H1 (cell line): ENCODE measurements around the gene GUCY2F. TPM values are rescaled to one million over a fixed set of nuclear protein-coding genes. Genes with fewer than 3 reads are reported as not detected.

Experiments used
- CTCF ChIA-PET: fragments of 300-600 bp; sonication (Branson Sonifier 250); formaldehyde crosslinking; loops from one replicate; lab custom pipeline; 2021; ENCODE audit not compliant: partially characterized antibody; lab: Charles Lee
- POLR2A ChIA-PET: fragments of 300-600 bp; sonication (Branson Sonifier 250); formaldehyde crosslinking; loops from one replicate; lab custom pipeline; 2021; ENCODE audit warnings: inconsistent platforms; ENCODE audit not compliant: partially characterized antibody; lab: Charles Lee
- DNase-seq, 2 experiments: peaks; one replicate each; pipeline versions ENCODE4 v3.0.0 to v3.0.0-alpha.2; 2010 to 2022; ENCODE audit warnings: low spot score in 2 of 2, low read depth in 1 of 2, mixed read lengths in 1 of 2
- FAIRE-seq: peaks from 2 replicates; lab custom pipeline; 2011; peaks lifted over from hg19 to GRCh38; lab: Jason Lieb, UNC
- H2AFZ ChIP-seq: 2 replicates; pipeline ENCODE4 v1.8.1; 2012; ENCODE audit warnings: low read length, inconsistent platforms
- H2AK5ac ChIP-seq: 2 replicates; pipeline ENCODE4 v1.6.1; 2013; ENCODE audit warnings: low read depth, low read length
- H2BK120ac ChIP-seq: replicated peaks from 2 replicates; pipeline ENCODE3; 2013; ENCODE audit warnings: low read depth, low read length, inconsistent platforms
- H2BK12ac ChIP-seq: 2 replicates; pipeline ENCODE4 v1.6.1; 2013; ENCODE audit warnings: low read depth, low read length
- H2BK15ac ChIP-seq: 2 replicates; pipeline ENCODE4 v1.6.1; 2013; ENCODE audit warnings: low read length
- H2BK20ac ChIP-seq: 2 replicates; pipeline ENCODE4 v1.6.1; 2013; ENCODE audit warnings: low read length
- H2BK5ac ChIP-seq: 2 replicates; pipeline ENCODE4 v1.6.1; 2013; ENCODE audit warnings: low read depth, low read length
- H3K14ac ChIP-seq: 2 replicates; pipeline ENCODE4 v1.6.1; 2013; ENCODE audit warnings: inconsistent platforms; ENCODE audit not compliant: insufficient read length
- H3K18ac ChIP-seq: 2 replicates; pipeline ENCODE4 v1.6.1; 2013; ENCODE audit warnings: low read length; ENCODE audit errors: extremely low read depth
- H3K23ac ChIP-seq: 2 replicates; pipeline ENCODE4 v1.6.1; 2013; ENCODE audit warnings: inconsistent platforms; ENCODE audit not compliant: insufficient read length
- H3K23me2 ChIP-seq: 2 replicates; pipeline ENCODE4 v1.6.1; 2013; ENCODE audit warnings: low read depth, low read length
- H3K27ac ChIP-seq: 2 replicates; pipeline ENCODE4 v1.6.1; 2011; ENCODE audit warnings: low read depth, low read length, inconsistent platforms
- H3K27me3 ChIP-seq, 4 experiments: replicated peaks in 1 of 4; 1 replicate in 1 of 4; 2 replicates in 3 of 4; pipeline versions ENCODE4 v1.6.1 to v1.8.1; 2011 to 2013; ENCODE audit warnings: low read length in 3 of 4, mild to moderate bottlenecking in 3 of 4, inconsistent platforms in 2 of 4, mixed read lengths in 2 of 4, moderate library complexity in 1 of 4; ENCODE audit not compliant: control insufficient read depth in 3 of 4, insufficient read depth in 3 of 4; ENCODE audit errors: extremely low read depth in 1 of 4
- H3K36me3 ChIP-seq, 4 experiments: 2 replicates each; pipeline versions ENCODE4 v1.6.1 to v1.8.1; 2011 to 2013; ENCODE audit warnings: mild to moderate bottlenecking in 4 of 4, low read length in 3 of 4, moderate library complexity in 2 of 4, control low read depth in 1 of 4, inconsistent platforms in 1 of 4; ENCODE audit not compliant: insufficient read depth in 4 of 4, control insufficient read depth in 2 of 4
- H3K4ac ChIP-seq: replicated peaks from 2 replicates; pipeline ENCODE3; 2013; ENCODE audit warnings: low read length, low read depth, mixed read lengths, inconsistent platforms; ENCODE audit not compliant: insufficient read length
- H3K4me1 ChIP-seq, 4 experiments: replicated peaks in 1 of 4; 1 replicate in 1 of 4; 2 replicates in 3 of 4; pipeline versions ENCODE4 v1.6.1 to v1.8.1; 2011 to 2013; ENCODE audit warnings: low read length in 3 of 4, inconsistent platforms in 2 of 4, mixed read lengths in 1 of 4; ENCODE audit not compliant: insufficient read depth in 4 of 4, control insufficient read depth in 3 of 4
- H3K4me2 ChIP-seq, 2 experiments: 2 replicates each; pipeline versions ENCODE4 v1.6.1 to v1.8.1; 2011 to 2013; ENCODE audit warnings: low read depth in 2 of 2, low read length in 2 of 2, control low read depth in 1 of 2, inconsistent platforms in 1 of 2, mild to moderate bottlenecking in 1 of 2; ENCODE audit not compliant: insufficient read depth in 1 of 2
- H3K4me3 ChIP-seq, 4 experiments: fragments of 200-600, 300-600 bp in 1 of 4; sonication (generic), shearing (Covaris generic), sonication (Bioruptor Twin) in 1 of 4; 2 replicates each; pipeline versions ENCODE4 v1.5.1 to v1.8.1; 2011 to 2016; ENCODE audit warnings: low read length in 4 of 4, low read depth in 3 of 4, control low read depth in 2 of 4, inconsistent platforms in 2 of 4, mild to moderate bottlenecking in 2 of 4, mixed read lengths in 1 of 4, moderate library complexity in 1 of 4; ENCODE audit not compliant: insufficient read depth in 2 of 4; ENCODE audit errors: extremely low read depth in 1 of 4
- H3K56ac ChIP-seq: replicated peaks from 2 replicates; pipeline ENCODE3; 2013; ENCODE audit warnings: low read depth, mild to moderate bottlenecking, mixed read lengths, low read length, inconsistent platforms; ENCODE audit not compliant: insufficient read length
- H3K79me1 ChIP-seq: 2 replicates; pipeline ENCODE4 v1.6.1; 2013; ENCODE audit warnings: low read depth, low read length, control low read depth
- H3K79me2 ChIP-seq, 2 experiments: 2 replicates each; pipeline versions ENCODE4 v1.6.1 to v1.8.1; 2012 to 2013; ENCODE audit warnings: low read length in 2 of 2, mild to moderate bottlenecking in 2 of 2, inconsistent platforms in 1 of 2; ENCODE audit not compliant: insufficient read depth in 2 of 2, control insufficient read depth in 1 of 2
- H3K9ac ChIP-seq, 4 experiments: replicated peaks in 1 of 4; 1 replicate in 1 of 4; 2 replicates in 3 of 4; pipeline versions ENCODE4 v1.6.1 to v1.8.1; 2011 to 2013; ENCODE audit warnings: low read depth in 3 of 4, low read length in 3 of 4, control low read depth in 2 of 4, mild to moderate bottlenecking in 2 of 4, moderate library complexity in 2 of 4, inconsistent platforms in 1 of 4; ENCODE audit errors: extremely low read depth in 1 of 4
- H3K9me3 ChIP-seq, 2 experiments: 2 replicates each; pipeline versions ENCODE4 v1.6.1 to v1.8.1; 2012 to 2013; ENCODE audit warnings: mild to moderate bottlenecking in 2 of 2, moderate library complexity in 2 of 2, control low read depth in 1 of 2, inconsistent platforms in 1 of 2, low read depth in 1 of 2, low read length in 1 of 2, mixed read lengths in 1 of 2; ENCODE audit not compliant: insufficient read depth in 2 of 2
- H4K20me1 ChIP-seq, 2 experiments: replicated peaks in 1 of 2; 2 replicates each; pipeline versions ENCODE3 to v1.8.1; 2011 to 2013; ENCODE audit warnings: inconsistent platforms in 2 of 2, low read length in 2 of 2, mild to moderate bottlenecking in 1 of 2; ENCODE audit not compliant: insufficient read depth in 2 of 2, control insufficient read depth in 1 of 2
- H4K5ac ChIP-seq: 2 replicates; pipeline ENCODE4 v1.6.1; 2013; ENCODE audit warnings: low read length, low read depth, mixed read lengths, inconsistent platforms; ENCODE audit not compliant: insufficient read length
- H4K8ac ChIP-seq: 2 replicates; pipeline ENCODE4 v1.8.0; 2013; ENCODE audit warnings: mild to moderate bottlenecking, moderate library complexity, low read length, inconsistent platforms; ENCODE audit not compliant: insufficient read depth; ENCODE audit errors: extremely low read depth
- H4K91ac ChIP-seq: replicated peaks from 2 replicates; pipeline ENCODE3; 2013; ENCODE audit warnings: low read length, mixed read lengths, inconsistent platforms; ENCODE audit not compliant: insufficient read length
- CBX5 ChIP-seq: fragments of 300-800, 300-1000 bp; sonication (generic); IDR thresholded peaks from 2 replicates; pipeline ENCODE4 v1.7.1; 2016; ENCODE audit warnings: antibody characterized with exemption, low read length, low read depth
- JUND ChIP-seq: IDR thresholded peaks from 2 replicates; pipeline ENCODE4 v1.6.1; 2011; ENCODE audit warnings: mild to moderate bottlenecking, improper control_type of control experiment, low read length
- POLR2AphosphoS5 ChIP-seq: IDR thresholded peaks from 2 replicates; pipeline ENCODE4 v1.6.1; 2011; ENCODE audit warnings: low read depth, low read length
- SIN3A ChIP-seq, 2 experiments: IDR thresholded peaks in 1 of 2; conservative IDR thresholded peaks in 1 of 2; 2 replicates each; pipeline ENCODE4 v1.6.1; 2011 to 2012; ENCODE audit warnings: low read length in 2 of 2, improper control_type of control experiment in 1 of 2, low read depth in 1 of 2, mild to moderate bottlenecking in 1 of 2
- SP4 ChIP-seq: IDR thresholded peaks from 2 replicates; pipeline ENCODE4 v1.6.1; 2012; ENCODE audit warnings: low read length, inconsistent platforms
- TEAD4 ChIP-seq: IDR thresholded peaks from 2 replicates; pipeline ENCODE4 v1.6.1; 2012; ENCODE audit warnings: low read depth, low read length, inconsistent platforms, mixed read lengths
- WGBS, 2 experiments: shearing (Covaris generic) in 1 of 2; methylation state at CpG; one replicate each; pipeline versions ENCODE4 v1.1.6 to v1.1.7; 2013 to 2015; ENCODE audit warnings: low lambda C conversion rate in 2 of 2, mixed read lengths in 2 of 2, inconsistent platforms in 1 of 2, low coverage in 1 of 2, missing lambda C conversion rate in 1 of 2; ENCODE audit not compliant: insufficient replicate concordance in 2 of 2, insufficient coverage in 1 of 2, insufficient read length in 1 of 2; ENCODE audit errors: extremely low coverage in 1 of 2, missing lambda C conversion rate in 1 of 2; 5-methylcytosine and 5-hydroxymethylcytosine counted together
- polyA plus RNA-seq, 7 experiments: library from polyadenylated mRNA; depleted of rRNA in 3 of 7; stranded (reverse) in 5 of 7; unstranded in 2 of 7; fragments of >200 nt in 5 of 7; fragments of 200-250 nt in 2 of 7; gene quantifications; 1 replicate in 5 of 7; 2 replicates in 1 of 7; 4 replicates in 1 of 7; pipeline versions ENCODE4 v1.2.1 to v1.2.3, GENCODE V29; 2011 to 2013; ENCODE audit warnings: missing spikeins in 2 of 7, mixed read lengths in 2 of 7
- total RNA-seq: library from RNA; stranded (reverse); fragmentation: NEBNext Ultra II Directional; extraction: Animal tissue kit (Norgen Biotek cat#: 25700); gene quantifications from 2 replicates; pipeline ENCODE4 v1.2.1, GENCODE V29; 2021

Gene GUCY2F
- total and polyA plus RNA-seq, 2 of the 8 experiments (the other 6 are each of a cell fraction or from before 2014, with no cell fraction given), result 0.02 TPM; not detected in 1

GRCh38 chrX:109346491-109346890 is 135.4 kb downstream of the GUCY2F start:
- H3K4me1 ChIP-seq, result no peaks in the 10 kb centered on the region
- no peak overlapping the region for H3K14ac ChIP-seq
- H3K79me1 ChIP-seq, result no peaks in the 10 kb centered on the region
- H2AFZ ChIP-seq, result no peak overlapping the region
- H2BK12ac ChIP-seq, result no peak overlapping the region
- no peaks in the 10 kb centered on the region for H3K27me3 ChIP-seq
- no peak overlapping the region for H3K4me3 ChIP-seq
- H3K9ac ChIP-seq, result no peak overlapping the region
- ChIA-PET POLR2A (no interaction called here), CTCF (interaction anchor here (1.0 kb wide), 1 partner anchor 10 kb away, joined by 3 read pairs; no protein-coding TSS in a partner anchor)
- H3K56ac ChIP-seq, result no peak overlapping the region
- no peak overlapping the region for H2AK5ac ChIP-seq
- H3K9me3 ChIP-seq, result no peaks in the 10 kb centered on the region
- H3K36me3 ChIP-seq, result no peaks in the 10 kb centered on the region
- no peak overlapping the region for H4K8ac ChIP-seq
- H3K23ac ChIP-seq, result no peak overlapping the region
- H3K79me2 ChIP-seq, result no peaks in the 10 kb centered on the region
- no peak overlapping the region for H2BK120ac ChIP-seq
- DNase-seq, result no peak
- no peak overlapping the region for H3K4me2 ChIP-seq
- no peaks in the 10 kb centered on the region for H4K20me1 ChIP-seq
- H3K23me2 ChIP-seq, result no peaks in the 10 kb centered on the region
- H2BK15ac ChIP-seq, result no peak overlapping the region
- no peak overlapping the region for H3K18ac ChIP-seq
- no peak overlapping the region for H2BK20ac ChIP-seq
- H3K27ac ChIP-seq, result no peak overlapping the region
- H3K4ac ChIP-seq, result no peak overlapping the region
- TF ChIP-seq SIN3A (conservative IDR thresholded peaks at IDR 0.05 in 1 of 2, IDR thresholded peaks at IDR 0.05 in 1 of 2; ENCODE audit: low read depth in 1 of 2, low read length in 2 of 2), result no peak
- TF ChIP-seq JUND, result no peak
- TF ChIP-seq TEAD4, result no peak
- no peak for TF ChIP-seq CBX5
- TF ChIP-seq POLR2AphosphoS5, result no peak
- TF ChIP-seq SP4, result no peak
- TF ChIP-seq, all 59 proteins: peak for 0
- Histone ChIP-seq H2BK5ac (no peak overlapping the region), H4K5ac (no peak overlapping the region), H4K91ac (no peak overlapping the region)
- WGBS, 2 experiments, result 75% methylated on average over 1 of the region's 1 CpG; no CpG with 5 or more reads in 1 of the 2 experiments
- no peak for FAIRE-seq
